Prostate gland (tissue), 2 donors: ENCODE measurements around the gene WHRN.

Experiments used
- CTCF ChIP-seq, 4 experiments: fragments of 200-600 bp in 2 of 4; fragments of 450-650 bp in 2 of 4; sonication (generic) in 2 of 4; IDR thresholded peaks; 1 replicate in 3 of 4; 2 replicates in 1 of 4; pipeline ENCODE4 v1.5.1; 2016 to 2019; ENCODE audit warnings: antibody characterized with exemption in 4 of 4, mild to moderate bottlenecking in 2 of 4, moderate library complexity in 2 of 4
- POLR2A ChIP-seq: fragments of 450-650 bp; IDR thresholded peaks from one replicate; pipeline ENCODE4 v1.6.1; 2016; ENCODE audit warnings: antibody characterized with exemption, mild to moderate bottlenecking
- POLR2AphosphoS5 ChIP-seq: sonication (generic); formaldehyde crosslinking; IDR thresholded peaks from one replicate; pipeline ENCODE4 v1.6.1; 2017; ENCODE audit warnings: antibody characterized with exemption

DNA sequence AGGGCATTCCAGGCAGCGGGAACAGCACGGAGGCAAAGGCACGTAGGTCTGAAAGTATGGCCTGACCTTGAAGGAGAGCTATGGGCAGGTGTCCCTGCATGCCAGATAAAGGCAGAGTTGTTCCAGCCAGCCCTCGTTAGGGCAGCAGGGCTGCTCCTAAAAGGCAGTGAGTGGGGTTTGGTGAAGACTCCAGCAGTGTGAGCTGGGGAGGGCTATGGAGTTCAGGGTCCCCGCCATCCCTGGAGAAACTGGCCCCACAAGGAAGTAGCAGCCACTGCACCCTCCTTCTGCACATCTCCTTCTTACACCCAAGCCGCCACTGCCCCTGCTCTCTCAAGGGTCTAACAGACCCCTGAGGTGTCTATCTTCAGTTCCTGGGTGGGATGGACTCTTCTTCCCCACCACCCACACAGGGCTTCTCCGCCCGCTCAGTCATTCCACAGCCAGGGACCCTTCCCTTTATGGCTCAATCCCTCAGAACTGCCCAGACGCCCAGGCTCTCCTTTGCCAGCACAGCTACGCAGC is 118.8 kb downstream of the WHRN start:
- TF ChIP-seq CTCF (IDR thresholded peaks at IDR 0.05): no peak
- no peak for TF ChIP-seq POLR2AphosphoS5
- TF ChIP-seq POLR2A: no peak
